GM21367 (cell line): ENCODE measurements around the gene TBL1Y.
"Not testable (repeated sequence)": the region's sequence is repeated elsewhere in the genome, so short reads cannot be mapped to it uniquely, and the experiment has no call there.

Experiments used
- ATAC-seq: cut with Tn5 transposase; IDR thresholded peaks from one replicate; pipeline ENCODE4 v1.9.1; 2021; ENCODE audit not compliant: unreplicated experiment

The TBL1Y gene

DNA sequence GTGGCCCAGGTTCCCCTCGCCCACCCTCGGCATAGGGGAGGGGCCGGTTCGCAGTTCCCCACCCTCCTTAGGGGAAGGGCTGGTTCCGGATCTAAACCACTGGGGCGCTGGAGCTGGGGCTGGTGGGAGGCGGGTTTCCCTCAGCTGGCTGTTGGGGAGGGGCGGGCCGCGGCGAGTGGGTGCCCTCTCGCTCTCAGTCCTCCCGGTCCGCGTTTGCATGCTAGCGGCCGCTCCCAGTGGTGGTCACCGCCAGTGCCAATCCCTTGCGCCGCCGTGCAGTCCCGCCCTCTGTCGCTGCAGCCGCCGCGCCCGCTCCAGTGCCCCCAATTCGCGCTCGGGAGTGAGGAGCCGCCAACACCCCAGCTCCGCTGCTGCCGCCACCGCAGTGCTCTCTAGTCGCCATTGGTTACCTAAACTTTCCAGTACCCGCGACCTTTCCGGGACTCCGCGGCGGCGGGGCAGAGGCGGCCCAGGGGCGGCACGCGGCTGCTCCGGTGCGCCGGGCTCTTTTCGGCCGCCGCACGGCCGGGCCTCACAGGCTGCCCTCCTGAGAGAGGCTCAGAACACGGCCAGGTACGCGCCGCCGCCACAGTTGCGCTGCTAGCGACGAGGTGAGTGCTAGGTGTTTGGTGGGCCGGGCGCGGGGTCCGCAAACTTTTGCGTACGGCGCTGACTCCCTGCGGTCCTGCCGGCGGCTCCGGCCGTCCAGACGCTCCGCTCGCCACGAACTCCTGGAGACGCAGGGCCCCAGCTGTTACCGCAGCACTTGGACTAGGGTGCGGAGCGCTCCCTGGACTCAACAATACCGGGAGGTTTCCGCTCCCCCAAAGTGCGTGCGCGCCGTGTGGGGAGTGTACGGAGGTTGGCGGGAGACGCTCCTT lies at the start of gene TBL1Y:
Gene TBL1Y (plus strand): TSS at position 326 of the 881 bp plus-strand sequence. CDS start 114,388 bp downstream, outside the sequence.
- ATAC-seq, result no peak

DNA sequence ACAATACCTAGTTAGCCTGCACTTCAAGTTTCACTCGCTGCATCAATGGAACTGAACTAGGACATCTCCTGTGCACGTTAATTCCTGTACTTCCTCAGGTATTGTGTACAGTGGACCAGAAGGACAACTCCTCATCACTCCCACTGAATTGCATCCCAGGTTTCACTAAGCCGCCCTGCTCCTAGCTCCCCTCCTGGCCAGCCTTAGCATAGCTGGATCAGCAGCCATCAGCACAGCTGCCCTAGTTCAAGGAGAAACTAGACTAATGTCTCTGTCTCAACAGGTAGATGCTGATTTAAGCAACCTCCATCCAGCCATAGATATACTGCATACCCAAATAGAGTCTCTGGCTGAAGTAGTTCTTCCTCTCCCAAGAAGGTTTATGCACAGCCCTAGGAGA lies 16.0 kb upstream of the TBL1Y start:
- no peak for ATAC-seq

DNA sequence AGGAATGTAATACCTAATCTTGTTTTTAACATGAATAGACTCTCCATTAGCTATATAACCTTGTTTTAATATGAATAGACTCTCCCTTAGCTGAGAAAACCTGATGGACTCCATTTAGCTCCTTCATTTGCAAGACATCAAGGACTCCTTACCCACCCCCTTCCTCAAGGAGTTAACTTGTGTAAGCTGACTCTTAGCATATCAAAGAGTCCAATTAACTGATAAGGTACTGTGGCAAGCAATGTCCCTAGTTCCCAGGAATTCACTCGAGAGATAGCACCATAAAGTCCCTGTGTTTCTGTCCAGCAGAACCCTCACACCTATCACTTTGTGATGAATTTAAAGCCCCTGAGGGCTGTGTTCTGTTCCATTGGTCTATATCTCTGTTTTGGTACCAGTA lies 15.3 kb upstream of the TBL1Y start:
- ATAC-seq, result no peak

DNA sequence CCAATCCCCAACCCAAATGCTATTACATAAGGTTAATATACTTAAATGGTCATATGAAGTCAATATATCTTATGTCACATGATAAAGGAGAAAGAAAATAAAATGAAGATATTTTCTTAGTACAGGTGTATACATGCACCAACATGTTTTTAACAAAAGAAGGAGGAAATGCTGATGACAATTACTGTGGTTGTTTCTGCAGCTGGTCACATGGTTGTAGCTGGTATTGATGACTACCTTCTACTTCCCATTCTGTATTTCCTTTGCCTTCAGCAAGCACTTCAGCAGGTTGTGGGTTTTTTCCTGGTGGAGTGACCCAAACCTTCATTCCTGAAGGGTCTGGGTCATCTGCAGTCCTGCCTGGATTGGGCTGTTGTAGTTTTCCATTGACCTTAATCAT lies 8.4 kb upstream of the TBL1Y start:
- not testable (repeated sequence) for ATAC-seq

DNA sequence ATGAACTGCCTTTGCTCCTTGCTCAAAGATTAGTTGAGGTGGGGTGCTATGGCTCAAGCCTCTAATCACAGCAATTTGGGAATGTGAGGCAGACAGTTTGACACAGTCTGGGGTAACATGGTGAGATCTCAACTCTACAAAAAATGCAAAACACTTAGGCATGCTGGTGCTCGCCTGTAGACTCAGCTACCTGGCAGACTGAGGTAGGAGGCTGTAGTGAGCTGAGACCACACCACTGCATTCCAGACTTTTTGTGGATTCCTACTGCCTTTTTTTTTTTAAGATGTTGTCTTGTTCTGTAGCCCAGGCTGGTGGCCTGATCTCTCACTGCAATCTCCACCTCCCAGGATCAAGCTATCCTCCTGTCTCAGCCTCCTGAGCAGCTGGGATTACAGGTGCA lies 2.9 kb upstream of the TBL1Y start:
- ATAC-seq, result no peak

DNA sequence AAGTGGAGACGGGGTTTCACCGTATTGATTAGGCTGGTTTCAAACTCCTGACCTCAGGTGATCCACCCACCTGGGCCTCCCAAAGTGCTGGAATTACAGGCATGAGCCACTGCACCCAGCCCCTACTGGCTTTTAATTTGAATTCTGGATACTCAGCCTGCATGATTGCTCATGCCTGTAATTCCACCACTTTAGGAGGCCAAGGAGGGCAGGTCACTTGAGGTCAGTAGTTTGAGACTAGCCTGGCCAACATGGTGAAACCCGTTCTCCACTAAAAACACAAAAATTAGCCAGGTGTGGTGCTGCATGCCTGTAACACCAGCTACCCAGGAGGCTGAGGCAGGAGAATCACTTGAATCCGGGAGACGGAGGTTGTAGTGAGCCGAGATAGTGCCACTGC lies 2.5 kb upstream of the TBL1Y start:
- not testable (repeated sequence) for ATAC-seq

DNA sequence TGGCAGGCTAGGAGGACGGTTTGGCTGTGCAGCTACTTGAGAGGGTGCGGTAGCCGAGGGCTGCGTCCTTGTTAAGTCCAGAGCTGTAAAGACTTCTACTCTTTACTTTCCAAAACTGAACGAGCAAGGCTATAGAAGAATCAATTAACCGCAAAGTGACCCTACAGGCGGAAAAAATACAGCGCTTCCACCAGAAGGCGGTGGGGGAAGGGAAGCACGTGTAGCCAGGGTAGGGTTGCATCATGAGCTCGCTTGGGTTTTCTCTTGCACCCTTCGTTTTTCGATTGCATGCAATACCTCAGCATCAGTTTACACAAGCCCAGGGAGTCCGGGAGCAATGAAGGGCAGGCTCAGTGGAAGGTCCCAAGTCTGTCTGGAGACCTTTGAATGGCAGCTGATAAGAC lies 1.4 kb upstream of the TBL1Y start:
- ATAC-seq, result no peak

DNA sequence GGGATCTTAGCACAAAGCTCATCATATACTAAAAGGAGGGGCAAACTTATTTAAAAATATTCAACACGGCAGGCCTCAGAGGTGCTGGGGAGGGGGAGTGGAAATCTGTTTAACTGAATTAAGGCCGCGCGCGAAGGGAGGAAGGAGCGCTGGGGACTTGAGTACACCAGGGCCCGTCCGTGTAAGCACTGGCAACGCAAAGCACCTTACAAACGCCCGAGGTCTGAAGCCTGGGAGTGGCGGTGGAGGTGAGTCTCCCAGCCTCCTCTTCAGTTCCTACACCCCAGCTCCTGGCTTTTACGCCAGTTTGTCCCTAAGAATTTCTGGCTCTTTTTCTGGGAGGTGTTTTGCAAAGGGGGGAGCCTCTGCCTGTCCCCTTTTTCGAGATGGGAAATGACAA lies 641 bp upstream of the TBL1Y start:
- ATAC-seq, result no peak

DNA sequence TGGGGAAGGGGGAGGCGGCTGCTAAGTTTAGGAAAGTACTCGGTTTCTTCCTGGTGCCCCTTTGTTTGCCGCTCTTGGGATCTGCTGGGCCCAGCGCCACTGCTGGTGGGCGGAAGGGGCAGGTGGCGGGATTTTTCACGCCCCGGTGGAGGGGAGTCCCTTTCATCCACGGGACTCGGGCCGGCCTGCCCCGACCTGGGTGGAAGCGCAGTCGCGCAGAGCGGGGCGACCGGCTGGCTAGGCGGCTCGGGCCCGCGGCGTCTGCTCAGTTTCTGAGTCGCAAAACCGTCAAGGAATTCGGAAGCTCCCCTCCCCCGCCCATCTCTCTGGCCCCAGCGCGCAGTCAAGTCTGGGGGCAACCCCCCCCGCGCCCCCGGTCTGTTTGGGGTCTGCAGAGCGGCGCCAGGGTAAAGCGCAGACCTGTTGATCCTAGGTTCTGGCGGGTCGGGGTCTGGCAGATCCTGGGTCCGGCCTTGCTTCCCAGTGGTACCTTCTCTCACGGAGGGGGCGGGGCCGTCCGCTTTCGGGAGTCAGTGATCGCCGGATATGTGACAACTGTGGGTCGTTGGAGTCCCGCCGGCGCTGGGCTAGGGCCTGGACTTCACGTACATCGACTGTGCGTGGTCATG lies 870 bp downstream of the TBL1Y start, which contains the start of gene AMELY:
Gene AMELY (minus strand): TSS at position 500 of the 629 bp plus-strand sequence. CDS start 39,144 bp downstream, outside the sequence.
- no peak for ATAC-seq

DNA sequence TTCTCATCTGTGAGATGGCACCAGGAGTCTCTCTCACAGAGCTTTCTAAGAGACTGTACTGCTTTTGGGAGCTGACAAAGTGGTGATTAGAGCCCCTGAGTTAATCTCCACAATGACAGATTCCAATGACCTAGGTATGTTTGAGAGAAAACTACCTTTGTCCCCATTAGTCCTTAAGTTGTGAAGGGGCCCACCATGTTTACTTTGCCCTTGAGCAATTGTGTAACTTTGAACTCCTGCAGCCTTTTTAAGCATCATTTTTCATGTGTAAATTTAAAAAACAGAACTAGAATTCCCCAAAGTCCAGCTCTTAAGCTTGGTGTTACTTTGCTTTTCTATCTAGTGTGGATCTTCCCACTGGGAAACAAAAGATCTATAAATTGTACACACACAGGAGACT lies 2.9 kb downstream of the TBL1Y start:
- no peak for ATAC-seq

DNA sequence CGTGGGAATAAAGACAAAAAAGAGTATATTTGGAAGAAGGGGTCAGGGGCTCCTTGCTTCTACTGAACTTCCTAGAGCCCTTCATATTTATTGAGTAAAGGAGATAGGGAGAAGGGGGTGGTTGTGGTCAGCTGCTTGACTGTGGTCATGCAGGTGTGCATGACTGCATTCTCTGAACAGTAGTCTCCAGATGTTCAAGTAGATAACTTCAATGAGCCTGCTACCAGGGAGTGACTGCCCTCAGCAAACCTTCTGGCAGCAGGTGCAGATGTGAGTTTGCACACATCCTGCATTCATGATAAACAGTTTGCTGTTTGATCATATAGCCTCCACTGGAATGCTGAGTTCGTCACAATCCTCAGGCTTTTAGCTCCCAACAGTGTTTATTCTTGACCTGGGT lies 10.6 kb downstream of the TBL1Y start:
- ATAC-seq, result no peak

DNA sequence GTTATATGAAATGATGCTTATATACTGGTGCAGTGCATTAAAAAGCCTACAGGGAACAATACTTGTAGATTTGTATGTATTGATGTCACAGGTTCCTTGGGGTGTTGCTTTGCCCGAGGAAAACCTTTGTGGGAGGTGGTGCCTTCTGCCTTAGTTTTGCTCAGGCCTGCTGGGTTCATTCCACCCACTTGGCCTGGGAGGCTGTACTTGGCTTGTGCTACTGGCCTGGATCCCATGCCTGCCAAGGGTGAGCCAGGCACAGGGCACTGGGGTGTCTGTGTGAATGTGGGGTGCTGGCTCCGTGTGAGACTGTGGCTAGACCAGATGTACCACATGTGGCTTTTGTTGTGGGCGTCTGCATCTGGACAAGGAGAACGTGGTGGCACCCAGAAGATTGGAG lies 17.8 kb downstream of the TBL1Y start:
- ATAC-seq, result no peak

DNA sequence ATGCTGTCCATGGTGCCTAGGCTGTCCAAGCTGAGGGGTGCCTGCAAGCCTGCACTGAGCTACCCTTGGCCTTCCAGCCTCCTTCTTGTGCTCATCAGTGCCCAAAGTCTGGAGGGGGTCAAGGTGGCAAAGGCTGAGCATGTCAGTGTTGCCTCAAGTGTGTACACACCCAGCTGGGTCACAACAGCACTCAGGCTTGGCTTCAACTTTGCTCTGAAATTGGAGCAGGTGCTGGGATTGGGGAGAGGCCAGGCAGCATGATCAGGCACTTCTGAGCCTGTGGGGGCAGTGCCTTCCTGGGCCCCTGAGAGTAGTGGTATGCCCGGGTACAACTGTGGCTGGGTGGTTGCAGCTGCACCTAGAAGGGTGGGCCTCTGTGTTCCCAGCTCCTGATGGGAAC lies 18.7 kb downstream of the TBL1Y start:
- ATAC-seq, result no peak

DNA sequence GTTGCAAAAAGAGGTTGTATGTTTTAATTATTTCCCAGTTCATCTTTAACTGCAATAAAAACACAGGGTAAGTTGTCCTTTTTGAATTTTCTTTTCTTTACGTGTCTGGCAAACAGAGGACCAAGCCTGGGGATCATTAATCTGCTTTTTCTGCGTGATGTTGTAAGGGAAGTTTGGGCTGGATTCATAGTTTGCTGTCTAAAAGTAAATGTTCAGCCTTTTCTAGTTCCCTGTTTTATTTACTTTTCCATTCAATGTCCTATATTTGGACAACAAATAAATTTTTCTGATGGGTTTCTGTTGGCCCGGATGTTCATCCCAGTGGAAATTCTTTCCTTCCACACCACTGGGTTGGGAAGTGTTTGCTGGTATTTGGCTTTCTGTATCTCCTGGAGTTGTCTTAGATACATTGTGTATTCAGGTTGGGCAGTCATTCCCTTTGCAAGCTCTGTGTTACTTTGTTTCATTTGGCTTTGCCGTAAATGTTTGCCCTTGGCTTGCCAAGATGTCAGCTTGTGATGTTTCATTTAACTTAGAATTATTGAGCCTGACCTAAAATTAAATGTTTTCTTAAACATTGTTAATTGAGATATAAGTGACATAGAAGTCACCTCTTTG lies 21.4 kb downstream of the TBL1Y start:
- ATAC-seq, result no peak

DNA sequence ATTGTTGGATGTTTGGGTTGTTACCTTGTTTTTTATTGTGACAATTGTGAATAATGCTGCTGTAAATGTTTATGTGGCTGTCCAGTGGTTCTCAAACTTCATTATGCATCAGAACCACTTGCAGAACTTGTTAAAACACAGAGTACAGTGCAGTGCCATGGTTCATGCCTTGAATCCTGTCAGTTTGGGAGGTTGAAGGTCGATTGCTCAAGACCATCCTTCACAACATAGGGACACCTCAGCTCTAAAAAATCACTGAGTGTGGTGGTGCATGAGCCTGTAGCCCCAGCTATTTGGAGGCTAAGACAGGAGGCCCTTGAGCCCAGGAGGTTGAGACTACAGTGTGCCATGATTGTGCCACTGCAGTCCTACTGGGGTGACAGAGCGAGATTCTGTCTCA lies 25.0 kb downstream of the TBL1Y start:
- ATAC-seq, result no peak

DNA sequence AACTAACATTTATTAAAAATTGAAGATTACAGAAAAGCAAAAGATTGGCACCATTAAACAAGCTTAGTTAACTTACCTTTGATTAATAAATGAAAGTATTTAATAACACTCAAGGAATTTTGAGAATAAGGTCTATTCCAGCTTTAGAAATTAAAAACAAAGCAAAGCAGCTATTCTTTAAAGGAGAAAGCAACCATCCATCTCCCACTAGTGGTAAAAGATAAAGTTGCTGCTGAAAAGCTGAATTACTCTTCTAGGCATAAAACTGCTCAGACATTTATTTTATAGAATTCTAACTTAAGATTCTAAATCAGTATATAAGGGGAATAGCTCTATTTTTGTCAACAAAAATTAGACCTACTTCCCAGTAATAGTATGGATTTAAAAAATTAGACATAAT lies 37.2 kb downstream of the TBL1Y start:
- no peak for ATAC-seq

DNA sequence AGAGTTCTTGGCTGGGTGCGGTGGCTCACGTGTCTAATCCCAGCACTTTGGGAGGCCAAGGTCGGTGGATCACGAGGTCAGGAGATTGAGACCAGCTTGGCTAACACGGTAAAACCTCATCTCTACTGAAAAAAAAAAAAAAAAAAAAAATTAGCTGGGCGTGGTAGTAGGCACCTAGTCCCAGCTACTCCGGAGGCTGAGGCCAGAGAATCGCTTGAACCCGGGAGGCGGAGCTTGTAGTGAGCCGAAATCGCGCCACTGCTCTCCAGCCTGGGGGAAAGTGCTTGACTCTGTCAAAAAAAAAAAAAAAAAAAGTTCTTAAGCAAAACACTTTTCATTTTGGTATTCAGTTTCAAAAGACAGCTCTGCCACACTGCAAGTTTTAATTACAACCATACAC lies 37.9 kb downstream of the TBL1Y start:
- ATAC-seq, result no peak

DNA sequence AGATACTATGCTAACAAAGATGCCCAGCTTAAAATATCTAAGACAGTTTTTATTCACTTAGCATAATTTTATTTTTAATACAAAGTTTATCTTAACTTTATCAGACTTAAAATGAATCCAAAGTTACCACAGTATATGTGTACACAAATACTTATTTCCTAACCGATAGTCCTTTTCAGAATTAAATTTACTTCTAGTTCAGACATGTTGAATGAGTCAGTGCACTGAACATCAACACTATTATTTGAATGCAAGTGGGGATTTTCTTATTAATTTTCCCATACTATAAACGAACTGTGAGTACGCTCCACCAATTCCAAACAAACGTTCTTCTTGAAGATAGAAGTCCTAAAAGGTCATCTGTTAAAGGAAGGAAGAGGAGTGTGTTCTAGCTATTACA lies 39.5 kb downstream of the TBL1Y start:
- no peak for ATAC-seq

DNA sequence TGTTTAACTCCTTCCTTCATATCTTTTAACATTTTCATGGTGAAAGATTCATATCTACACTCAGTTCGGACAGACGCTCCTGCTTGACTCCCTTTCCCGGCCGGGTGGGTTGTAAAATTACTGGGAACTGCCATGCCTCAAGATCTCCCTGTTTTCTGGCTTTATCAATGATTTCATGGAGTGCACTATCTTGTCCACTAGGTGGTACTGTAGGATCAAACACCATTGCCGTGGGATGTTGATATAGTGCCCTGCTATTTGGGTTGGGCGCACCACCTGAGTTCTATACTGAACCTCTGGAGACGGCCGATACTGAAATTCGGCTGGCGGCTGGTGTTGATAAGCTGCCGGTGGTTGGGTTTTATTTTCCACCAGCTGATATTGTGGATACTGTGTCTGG lies 54.2 kb downstream of the TBL1Y start:
- no peak for ATAC-seq

DNA sequence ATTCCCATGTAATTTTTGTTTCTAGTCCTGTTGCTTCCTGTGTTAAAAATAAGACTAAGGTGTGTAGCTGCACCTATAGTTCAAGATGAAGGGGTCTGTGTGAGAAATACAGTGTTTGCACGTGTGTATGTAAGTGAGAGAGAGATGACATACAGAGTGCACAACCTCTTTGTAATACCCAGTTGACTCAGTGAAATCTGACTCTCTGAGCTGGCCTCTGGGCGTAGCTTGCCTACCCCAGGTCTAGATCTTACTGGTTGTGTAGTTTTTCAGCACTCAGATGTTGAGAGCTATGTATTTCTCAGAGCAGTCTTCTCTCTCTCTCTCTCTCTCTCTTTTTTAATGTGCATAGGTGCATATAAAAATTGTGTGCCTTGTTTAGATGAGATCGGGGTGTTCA lies 56.0 kb downstream of the TBL1Y start:
- ATAC-seq, result no peak

DNA sequence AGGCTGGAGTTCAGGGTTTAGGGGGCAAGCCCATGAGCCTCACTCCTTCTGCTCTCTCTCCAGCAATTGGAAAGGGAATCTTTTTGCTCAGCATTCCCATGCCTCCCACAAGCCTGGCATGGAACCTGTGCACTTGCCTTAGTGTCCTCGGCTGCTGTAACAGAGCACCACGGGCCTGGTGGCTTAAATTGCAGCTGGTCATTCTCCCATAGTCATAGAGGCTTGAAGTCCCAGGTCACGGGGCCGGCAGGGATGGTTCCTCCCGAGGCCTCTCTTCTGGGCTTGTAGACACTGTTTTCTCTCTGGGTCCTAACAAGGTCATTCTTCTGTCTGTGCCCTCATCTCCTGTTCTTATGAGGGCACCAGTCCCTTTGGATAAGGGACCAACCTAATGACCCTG lies 57.2 kb downstream of the TBL1Y start:
- no peak for ATAC-seq

DNA sequence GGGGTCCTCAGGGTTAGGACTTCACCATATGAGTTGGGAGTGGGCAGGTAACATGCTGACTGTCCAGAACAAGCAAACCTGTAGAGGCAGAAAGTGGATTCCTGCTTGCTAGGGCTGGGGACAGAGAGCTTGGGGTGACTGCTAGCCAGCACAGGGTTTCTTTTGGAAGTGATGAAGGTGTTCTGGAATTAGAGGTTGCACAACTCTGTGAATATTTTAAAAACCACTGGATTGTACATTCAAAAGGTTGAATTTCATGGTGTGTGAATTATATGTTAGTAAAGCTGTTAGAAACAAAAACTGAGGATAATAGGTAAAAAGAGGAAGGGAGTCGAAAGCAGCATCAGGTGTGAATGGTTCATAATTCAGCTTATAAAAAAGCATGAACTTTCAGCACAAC lies 57.7 kb downstream of the TBL1Y start:
- ATAC-seq, result no peak
